HFF-Myc (cell line): ENCODE measurements around the gene UBXN1.
A peak's percentile ranks its signal among the peaks of the same experiment; 100 is the strongest.
"Not testable (repeated sequence)": the region's sequence is repeated elsewhere in the genome, so short reads cannot be mapped to it uniquely, and the experiment has no call there.

Experiments used
- DNase-seq: peaks from one replicate; pipeline ENCODE4 v3.0.0-alpha.2; 2011; ENCODE audit warnings: low read depth; ENCODE audit errors: extremely low read depth
- H3K4me3 ChIP-seq: replicated peaks from 2 replicates; pipeline ENCODE4 v1.5.1; 2011; ENCODE audit warnings: low read depth, mild to moderate bottlenecking, control low read depth, low read length
- TF ChIP-seq, protein P1 (sequence below): IDR thresholded peaks from 2 replicates; pipeline ENCODE4 v1.5.1; 2012; ENCODE audit warnings: mild to moderate bottlenecking, low read depth, low read length, control low read depth; ENCODE audit errors: missing control alignments

Gene UBXN1

GRCh38 chr11:62702246-62702645, 23.4 kb upstream of the UBXN1 start:
- TF ChIP-seq, protein P1, sequence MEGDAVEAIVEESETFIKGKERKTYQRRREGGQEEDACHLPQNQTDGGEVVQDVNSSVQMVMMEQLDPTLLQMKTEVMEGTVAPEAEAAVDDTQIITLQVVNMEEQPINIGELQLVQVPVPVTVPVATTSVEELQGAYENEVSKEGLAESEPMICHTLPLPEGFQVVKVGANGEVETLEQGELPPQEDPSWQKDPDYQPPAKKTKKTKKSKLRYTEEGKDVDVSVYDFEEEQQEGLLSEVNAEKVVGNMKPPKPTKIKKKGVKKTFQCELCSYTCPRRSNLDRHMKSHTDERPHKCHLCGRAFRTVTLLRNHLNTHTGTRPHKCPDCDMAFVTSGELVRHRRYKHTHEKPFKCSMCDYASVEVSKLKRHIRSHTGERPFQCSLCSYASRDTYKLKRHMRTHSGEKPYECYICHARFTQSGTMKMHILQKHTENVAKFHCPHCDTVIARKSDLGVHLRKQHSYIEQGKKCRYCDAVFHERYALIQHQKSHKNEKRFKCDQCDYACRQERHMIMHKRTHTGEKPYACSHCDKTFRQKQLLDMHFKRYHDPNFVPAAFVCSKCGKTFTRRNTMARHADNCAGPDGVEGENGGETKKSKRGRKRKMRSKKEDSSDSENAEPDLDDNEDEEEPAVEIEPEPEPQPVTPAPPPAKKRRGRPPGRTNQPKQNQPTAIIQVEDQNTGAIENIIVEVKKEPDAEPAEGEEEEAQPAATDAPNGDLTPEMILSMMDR: no peak
- H3K4me3 ChIP-seq: no peak overlapping the region
- no peak for DNase-seq

GRCh38 chr11:62694455-62695167, 15.7 kb upstream of the UBXN1 start:
- no peak overlapping the region for H3K4me3 ChIP-seq
- peak; percentile 65 for DNase-seq
- TF ChIP-seq, protein P1: peak; percentile 89

- DNase-seq, H3K4me3 ChIP-seq: not testable (repeated sequence)
Measured at GRCh38 chr11:62693624-62694023, 14.8 kb upstream of the UBXN1 start.

- H3K4me3 ChIP-seq: peak within 1 kb of the TSS; percentile 38
- peak; percentile 96 for DNase-seq
- TF ChIP-seq, protein P1: no peak
Measured at GRCh38 chr11:62689421-62690183, 10.7 kb upstream of the UBXN1 start, which contains the start of gene LRRN4CL. Gene LRRN4CL, minus strand, starts transcription at chr11:62689530. Its CDS starts 1,022 bp downstream, at chr11:62688508.

DNA sequence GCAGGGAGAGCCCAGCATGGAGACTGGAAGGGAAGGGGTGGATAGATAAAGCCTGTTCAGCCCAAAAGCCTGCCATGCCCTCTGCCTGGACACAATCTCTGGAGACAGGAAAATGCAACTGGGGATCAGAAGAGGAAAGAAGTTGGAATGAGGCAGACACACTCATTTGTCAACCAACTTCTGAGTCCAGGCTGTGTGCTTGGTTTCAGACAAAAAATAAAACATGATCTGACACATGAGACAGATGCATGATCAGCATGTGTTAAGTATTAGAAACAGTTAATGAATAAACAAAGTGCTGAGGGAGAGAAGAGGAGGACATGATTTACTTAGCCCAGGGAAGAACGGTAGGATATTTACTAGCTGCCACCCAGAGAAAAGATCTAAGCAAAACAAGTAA, 9.6 kb upstream of the UBXN1 start:
- TF ChIP-seq, protein P1: no peak
- DNase-seq: no peak
- H3K4me3 ChIP-seq: peak overlapping the region; percentile 38

- peak overlapping the region; percentile 38 for H3K4me3 ChIP-seq
- no peak for DNase-seq
- TF ChIP-seq, protein P1: no peak
Measured at GRCh38 chr11:62687508-62688396, 8.9 kb upstream of the UBXN1 start.
